ENCODE data around the gene TEX2. TPM values are rescaled to one million over a fixed set of nuclear protein-coding genes. Genes with fewer than 3 reads are reported as not detected.

TEX2 gene
- polyA plus RNA-seq, 3 donors, result 6.5 to 8.7 (median 7.8) TPM

- 88% methylated on average over 6 of the region's 9 CpGs for WGBS (ENCODE audit: insufficient coverage)
- Histone ChIP-seq H3K9me3 (replicated peaks in 1 of 2; ENCODE audit: control insufficient read depth in 1 of 2, insufficient read depth in 1 of 2, low read length in 2 of 2) (no peaks in the 10 kb centered on the region), H3K4me3 (replicated peaks in 1 of 3; ENCODE audit: low read depth in 2 of 3, low read length in 3 of 3) (no peak overlapping the region), H3K36me3 (replicated peaks in 1 of 2; ENCODE audit: control insufficient read depth in 1 of 2, insufficient read depth in 2 of 2, low read length in 2 of 2) (peaks cover 26 to 57% of the 10 kb centered on the region in 2 donors), H3K27ac (ENCODE audit: low read depth in 1 of 2, low read length in 2 of 2) (no peak overlapping the region), H3K4me2 (replicated peaks; ENCODE audit: extremely low read depth, low read length, poor library complexity, severe bottlenecking) (no peak overlapping the region), H3K79me2 (ENCODE audit: insufficient read depth, low read length) (peaks cover 54% of the 10 kb centered on the region), H3K27me3 (ENCODE audit: control insufficient read depth in 2 of 2, insufficient read depth in 2 of 2, low read length in 2 of 2) (no peaks in the 10 kb centered on the region), H3K9ac (ENCODE audit: insufficient read depth, low read length, poor library complexity, severe bottlenecking) (no peak overlapping the region), H4K20me1 (ENCODE audit: insufficient read depth, low read length) (no peaks in the 10 kb centered on the region), H2AFZ (ENCODE audit: insufficient read depth, low read depth, low read length, poor library complexity, severe bottlenecking) (no peak overlapping the region), H3K4me1 (ENCODE audit: control insufficient read depth in 1 of 2, insufficient read depth in 2 of 2, low read length in 2 of 2) (peaks cover 0 to 8% of the 10 kb centered on the region in 2 donors)
- DNase-seq, result no peak
- H3K4me1 Mint-ChIP-seq, result peaks cover 6% of the 10 kb centered on the region
- intact Hi-C loops (cut with micrococcal nuclease), result no loop called here
- peaks cover 36 to 43% of the 10 kb centered on the region in 2 donors for H3K36me3 Mint-ChIP-seq
- no peak for TF ChIP-seq CTCF (IDR thresholded peaks at IDR 0.05)
- no peaks in the 10 kb centered on the region for H3K27me3 Mint-ChIP-seq (ENCODE audit: low read depth in 3 of 3)
- peak overlapping the region in 1 of 7 donors; percentile 50 for H3K27ac Mint-ChIP-seq
- H3K9me3 Mint-ChIP-seq, result no peaks in the 10 kb centered on the region
- no peak overlapping the region for H3K4me3 Mint-ChIP-seq
Observed at GRCh38 chr17:64193561-64193960, 69.5 kb downstream of the TEX2 start.

GRCh38 chr17:64192589-64192988, 70.5 kb downstream of the TEX2 start:
- peaks cover 45% of the 10 kb centered on the region for H3K79me2 ChIP-seq (ENCODE audit: insufficient read depth, low read length)
- Mint-ChIP-seq H3K4me3 (no peak overlapping the region), H3K9me3 (no peaks in the 10 kb centered on the region), H3K36me3 (peaks cover 41 to 51% of the 10 kb centered on the region in 2 donors), H3K4me1 (peaks cover 6% of the 10 kb centered on the region), H3K27me3 (ENCODE audit: low read depth in 3 of 3) (no peaks in the 10 kb centered on the region), H3K27ac (peak overlapping the region in 1 of 7 donors; percentile 60)
- H3K4me2 ChIP-seq (replicated peaks; ENCODE audit: extremely low read depth, low read length, poor library complexity, severe bottlenecking), result no peak overlapping the region
- TF ChIP-seq CTCF (IDR thresholded peaks at IDR 0.05), result no peak
- H3K4me3 ChIP-seq (replicated peaks in 1 of 3; ENCODE audit: low read depth in 2 of 3, low read length in 3 of 3), result no peak overlapping the region
- no peaks in the 10 kb centered on the region for H3K9me3 ChIP-seq (replicated peaks in 1 of 2; ENCODE audit: control insufficient read depth in 1 of 2, insufficient read depth in 1 of 2, low read length in 2 of 2)
- no peak for DNase-seq
- WGBS (ENCODE audit: insufficient coverage), result 59% methylated on average over 2 of the region's 3 CpGs
- peaks cover 30 to 64% of the 10 kb centered on the region in 2 donors for H3K36me3 ChIP-seq (replicated peaks in 1 of 2; ENCODE audit: control insufficient read depth in 1 of 2, insufficient read depth in 2 of 2, low read length in 2 of 2)
- H3K27ac ChIP-seq (ENCODE audit: low read depth in 1 of 2, low read length in 2 of 2), result no peak overlapping the region
- no peaks in the 10 kb centered on the region for H4K20me1 ChIP-seq (ENCODE audit: insufficient read depth, low read length)
- H3K27me3 ChIP-seq (ENCODE audit: control insufficient read depth in 2 of 2, insufficient read depth in 2 of 2, low read length in 2 of 2), result no peaks in the 10 kb centered on the region
- no peak overlapping the region for H3K9ac ChIP-seq (ENCODE audit: insufficient read depth, low read length, poor library complexity, severe bottlenecking)
- peaks cover 0 to 8% of the 10 kb centered on the region in 2 donors for H3K4me1 ChIP-seq (ENCODE audit: control insufficient read depth in 1 of 2, insufficient read depth in 2 of 2, low read length in 2 of 2)
- intact Hi-C loops (cut with micrococcal nuclease), result no loop called here
- H2AFZ ChIP-seq (ENCODE audit: insufficient read depth, low read depth, low read length, poor library complexity, severe bottlenecking), result no peak overlapping the region

Measured in CD14-positive monocyte (primary cell).